Tibial artery (tissue), 4 donors: ENCODE measurements around the gene PTGDS.

Source experiments
- DNase-seq, 2 donors: peaks; one replicate each; pipeline ENCODE4 v3.0.0-alpha.2; 2019
- H3K27ac ChIP-seq, 2 donors: fragments of 200-600 bp; sonication (generic) in 1 of 2; 1 replicate in 1 of 2; 2 replicates in 1 of 2; pipeline ENCODE4 v1.5.1; 2018 to 2019; ENCODE audit warnings: mild to moderate bottlenecking in 1 of 2
- H3K27me3 ChIP-seq, 2 donors: fragments of 200-600 bp; sonication (generic) in 1 of 2; one replicate each; pipeline versions ENCODE4 v1.5.1 to v1.6.0; 2016 to 2019
- H3K36me3 ChIP-seq, 3 donors: fragments of 200-600 bp; sonication (generic) in 2 of 3; one replicate each; pipeline ENCODE4 v1.5.1; 2016 to 2019; ENCODE audit warnings: mild to moderate bottlenecking in 2 of 3
- H3K4me1 ChIP-seq, 4 donors: fragments of 200-600 bp; sonication (generic) in 2 of 4; 1 replicate in 3 of 4; 2 replicates in 1 of 4; pipeline ENCODE4 v1.5.1; 2016 to 2019
- H3K4me3 ChIP-seq, 2 donors: fragments of 200-600 bp; sonication (generic) in 1 of 2; 1 replicate in 1 of 2; 2 replicates in 1 of 2; pipeline ENCODE4 v1.5.1; 2018 to 2019; ENCODE audit warnings: mild to moderate bottlenecking in 2 of 2
- H3K9me3 ChIP-seq, 3 donors: fragments of 200-600 bp; sonication (generic) in 1 of 3; one replicate each; pipeline ENCODE4 v1.5.1; 2016 to 2019
- CTCF ChIP-seq, 2 experiments: fragments of 200-600 bp in 1 of 2; fragments of 450-650 bp in 1 of 2; IDR thresholded peaks; one replicate each; pipeline ENCODE4 v1.5.1; 2017 to 2019; ENCODE audit warnings: antibody characterized with exemption in 2 of 2, mild to moderate bottlenecking in 1 of 2, moderate library complexity in 1 of 2
- intact Hi-C: fragments of 100-400 bp; cut with DNase I; formaldehyde crosslinking; loops from one replicate; pipeline ENCODE4 v1.15.0; 2023; ENCODE audit warnings: low total_unique reads

The PTGDS gene

GRCh38 chr9:136952876-136953770 lies 24.2 kb upstream of the PTGDS start:
- H3K36me3 ChIP-seq: no peaks in the 10 kb centered on the region
- no peak for DNase-seq
- intact Hi-C loops: loop anchor here (5.0 kb wide), 2 partner anchors 34 to 74 kb away; partner anchors contain the start of gene ABCA2
- H3K4me1 ChIP-seq: peaks cover 0 to 17% (median 14%) of the 10 kb centered on the region in 4 donors
- no peak overlapping the region for H3K27ac ChIP-seq
- TF ChIP-seq CTCF (IDR thresholded peaks at IDR 0.05): no peak
- H3K9me3 ChIP-seq: no peaks in the 10 kb centered on the region
- H3K4me3 ChIP-seq: no peak overlapping the region
- H3K27me3 ChIP-seq: no peaks in the 10 kb centered on the region

GRCh38 chr9:136953771-136954269 lies 23.5 kb upstream of the PTGDS start:
- no peak for DNase-seq
- Histone ChIP-seq H3K9me3 (no peaks in the 10 kb centered on the region), H3K27me3 (no peaks in the 10 kb centered on the region), H3K36me3 (no peaks in the 10 kb centered on the region), H3K27ac (no peak overlapping the region), H3K4me3 (no peak overlapping the region), H3K4me1 (peaks cover 0 to 16% (median 14%) of the 10 kb centered on the region in 4 donors)
- no peak for TF ChIP-seq CTCF (IDR thresholded peaks at IDR 0.05)
- intact Hi-C loops: loop anchor here (5.0 kb wide), 2 partner anchors 33 to 73 kb away; partner anchors contain the start of gene ABCA2

- Histone ChIP-seq H3K36me3 (no peaks in the 10 kb centered on the region), H3K27me3 (no peaks in the 10 kb centered on the region), H3K4me3 (no peak overlapping the region), H3K9me3 (no peaks in the 10 kb centered on the region), H3K4me1 (peaks cover 0 to 10% (median 9%) of the 10 kb centered on the region in 4 donors), H3K27ac (no peak overlapping the region)
- TF ChIP-seq CTCF (IDR thresholded peaks at IDR 0.05): no peak
- no peak for DNase-seq
- intact Hi-C loops: loop anchor here (5.0 kb wide), 2 partner anchors 33 to 73 kb away; partner anchors contain the start of gene ABCA2
Measured at GRCh38 chr9:136954270-136955083, 22.8 kb upstream of the PTGDS start.

GRCh38 chr9:136955202-136955942 lies 21.9 kb upstream of the PTGDS start:
- Histone ChIP-seq H3K27me3 (no peaks in the 10 kb centered on the region), H3K36me3 (no peaks in the 10 kb centered on the region), H3K4me3 (no peak overlapping the region), H3K4me1 (peaks cover 0 to 7% (median 5%) of the 10 kb centered on the region in 4 donors), H3K27ac (no peak overlapping the region), H3K9me3 (no peaks in the 10 kb centered on the region)
- DNase-seq: no peak
- TF ChIP-seq CTCF (IDR thresholded peaks at IDR 0.05): no peak
- intact Hi-C loops: no loop called here

GRCh38 chr9:136955943-136956335 lies 21.4 kb upstream of the PTGDS start:
- no peak for DNase-seq
- Histone ChIP-seq H3K4me1 (peaks cover 0 to 5% (median 2%) of the 10 kb centered on the region in 4 donors), H3K27me3 (no peaks in the 10 kb centered on the region), H3K4me3 (no peak overlapping the region), H3K36me3 (no peaks in the 10 kb centered on the region), H3K9me3 (no peaks in the 10 kb centered on the region), H3K27ac (no peak overlapping the region)
- no peak for TF ChIP-seq CTCF (IDR thresholded peaks at IDR 0.05)
- intact Hi-C loops: no loop called here
